A549 (cell line): ENCODE data around the gene GMDS. TPM values are rescaled to one million over a fixed set of nuclear protein-coding genes. Genes with fewer than 3 reads are reported as not detected.

ENCODE experiments used
- ATAC-seq, 2 experiments: fragments of 200-7000 bp in 1 of 2; fragments of >200 bp in 1 of 2; cut with Nextera tagmentation in 1 of 2; cut with Tn5 transposase in 1 of 2; 3 replicates each; pipeline versions ENCODE4 v1.8.0 to v1.9.1; 2018 to 2020; ENCODE audit warnings: mild to moderate bottlenecking in 1 of 2, moderate library complexity in 1 of 2
- CTCF ChIA-PET: fragments of 300-600 bp; sonication (Branson Sonifier 250); formaldehyde crosslinking; extraction: SDS; loops from one replicate; lab custom pipeline; 2021; ENCODE audit warnings: antibody characterized with exemption, inconsistent platforms; lab: Yijun Ruan, JAX
- POLR2A ChIA-PET: fragments of 350-600 bp; formaldehyde crosslinking; extraction: SDS; loops from one replicate; lab custom pipeline; 2021; ENCODE audit warnings: antibody characterized with exemption, inconsistent platforms; lab: Yijun Ruan, JAX
- DNase-seq, 2 experiments: peaks; one replicate each; pipeline versions ENCODE4 v3.0.0 to v3.0.0-alpha.2; 2011 to 2016; ENCODE audit warnings: low read depth in 1 of 2, low spot score in 1 of 2
- FAIRE-seq: peaks from 2 replicates; lab custom pipeline; 2011; peaks lifted over from hg19 to GRCh38; lab: Jason Lieb, UNC
- H3K27ac ChIP-seq, 2 experiments: fragments of >200 bp; sonication (Bioruptor Twin); formaldehyde crosslinking; 3 replicates each; pipeline ENCODE4 v1.5.1; 2016 to 2017
- H3K4me1 ChIP-seq: fragments of >200 bp; sonication (Bioruptor Twin); formaldehyde crosslinking; 3 replicates; pipeline ENCODE4 v1.6.1; 2016
- H3K4me2 ChIP-seq: fragments of >200 bp; sonication (Bioruptor Twin); formaldehyde crosslinking; 3 replicates; pipeline ENCODE4 v1.6.1; 2016
- H3K4me3 ChIP-seq: fragments of >200 bp; sonication (Bioruptor Twin); formaldehyde crosslinking; 3 replicates; pipeline ENCODE4 v1.5.1; 2016
- H3K9me3 ChIP-seq: fragments of >200 bp; sonication (Bioruptor Twin); formaldehyde crosslinking; 3 replicates; pipeline ENCODE4 v1.6.1; 2016
- BHLHE40 ChIP-seq: IDR thresholded peaks from 2 replicates; pipeline ENCODE4 v1.6.1; 2012; ENCODE audit warnings: low read depth, low read length, inconsistent platforms
- CHD2 ChIP-seq: fragments of 150-350 bp; IDR thresholded peaks from 2 replicates; pipeline ENCODE4 v1.6.1; 2014; ENCODE audit warnings: low read length; ENCODE audit not compliant: partially characterized antibody
- FOSL2 ChIP-seq, 2 experiments: fragments of 450-650 bp in 1 of 2; fragments of >200 bp in 1 of 2; sonication (Bioruptor Twin) in 1 of 2; formaldehyde crosslinking; IDR thresholded peaks; 2 replicates each; pipeline versions ENCODE4 v1.5.0 to v1.6.1; 2016 to 2020; ENCODE audit warnings: mild to moderate bottlenecking in 1 of 2, moderate library complexity in 1 of 2
- HOXB5 ChIP-seq: fragments of 250-450 bp; sonication (Bioruptor Pico); IDR thresholded peaks from 2 replicates; pipeline ENCODE4 v1.5.0; 2020; ENCODE audit warnings: mild to moderate bottlenecking, moderate library complexity
- KDM1A ChIP-seq: fragments of 200-600 bp; sonication (generic); IDR thresholded peaks from 2 replicates; pipeline ENCODE4 v1.6.1; 2016; ENCODE audit warnings: low read depth, mild to moderate bottlenecking
- MAFK ChIP-seq: fragments of 450-650 bp; IDR thresholded peaks from 2 replicates; pipeline ENCODE4 v1.6.1; 2014; ENCODE audit not compliant: partially characterized antibody
- NFE2L2 ChIP-seq: fragments of 150-350 bp; conservative IDR thresholded peaks from 2 replicates; pipeline ENCODE4 v1.6.1; 2014; ENCODE audit warnings: low read length
- NR3C1 ChIP-seq: fragments of >200 bp; sonication (Bioruptor Twin); formaldehyde crosslinking; IDR thresholded peaks from 3 replicates; pipeline ENCODE4 v1.6.1; 2017
- PHF8 ChIP-seq: fragments of 200-600 bp; sonication (generic); IDR thresholded peaks from 2 replicates; pipeline ENCODE4 v1.6.1; 2016; ENCODE audit warnings: low read depth, mild to moderate bottlenecking, antibody characterized with exemption, moderate library complexity, borderline replicate concordance
- POLR2A ChIP-seq: IDR thresholded peaks from 2 replicates; pipeline ENCODE4 v1.6.1; 2012; ENCODE audit warnings: mild to moderate bottlenecking, low read length
- RAD21 ChIP-seq, 2 experiments: fragments of >200 bp in 1 of 2; sonication (Bioruptor Twin) in 1 of 2; formaldehyde crosslinking in 1 of 2; IDR thresholded peaks in 1 of 2; conservative IDR thresholded peaks in 1 of 2; 2 replicates in 1 of 2; 3 replicates in 1 of 2; pipeline ENCODE4 v1.6.1; 2012 to 2018; ENCODE audit warnings: inconsistent platforms in 1 of 2
- RARB ChIP-seq: fragments of 250-450 bp; sonication (Bioruptor Pico); IDR thresholded peaks from 2 replicates; pipeline ENCODE4 v1.8.0; 2021; ENCODE audit warnings: mild to moderate bottlenecking, moderate library complexity
- TP53 ChIP-seq: fragments of 250-450 bp; sonication (Bioruptor Pico); IDR thresholded peaks from 2 replicates; pipeline ENCODE4 v1.5.0; 2021; ENCODE audit warnings: mild to moderate bottlenecking, moderate library complexity
- WGBS: methylation state at CpG from one replicate; pipeline ENCODE4 v1.1.6; 2017; ENCODE audit errors: missing lambda C conversion rate; 5-methylcytosine and 5-hydroxymethylcytosine counted together
- polyA plus RNA-seq, 4 experiments: library from polyadenylated mRNA; depleted of rRNA in 3 of 4; stranded (reverse); fragments of >200 nt; fragmentation: RNase III in 1 of 4; extraction: RNeasy Plus Mini Kit Qiagen cat#74134 plus additional on column Dnase treatment in 1 of 4; gene quantifications; 2 replicates in 3 of 4; 3 replicates in 1 of 4; pipeline ENCODE4 v1.2.3, GENCODE V29; 2011 to 2017
- TF ChIP-seq, protein P1 (sequence below): fragments of >200 bp; sonication (Bioruptor Twin); formaldehyde crosslinking; IDR thresholded peaks from 3 replicates; pipeline ENCODE4 v1.6.1; 2016
- TF ChIP-seq, protein P2 (sequence below): fragments of 150-350 bp; IDR thresholded peaks from 2 replicates; pipeline ENCODE4 v1.6.1; 2014; ENCODE audit warnings: low read depth, mild to moderate bottlenecking, low read length
- TF ChIP-seq, protein P3 (sequence below): fragments of 450-650 bp; IDR thresholded peaks from 2 replicates; pipeline ENCODE4 v1.6.1; 2014; ENCODE audit warnings: antibody characterized with exemption

GMDS gene
- polyA plus RNA-seq, 2 of the 4 experiments (the other 2 are of a cell fraction) = 9.9 to 12.4 TPM

DNA sequence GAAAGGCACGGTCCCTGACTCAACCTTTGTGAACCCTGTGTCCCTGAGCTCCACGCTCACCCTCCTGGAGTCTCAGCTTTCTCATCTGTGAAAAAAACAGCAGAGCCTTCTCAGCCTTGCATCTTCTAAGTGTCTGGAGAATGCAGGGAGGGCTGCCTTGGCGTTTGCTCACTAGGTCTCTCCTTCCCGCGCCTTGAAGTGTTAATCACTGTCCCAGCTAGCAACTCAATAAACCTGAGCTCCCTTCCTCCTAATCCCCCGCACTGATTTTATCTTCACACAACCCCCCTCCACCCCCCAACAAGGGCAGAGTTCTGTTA lies 670.6 kb downstream of the GMDS start:
- FAIRE-seq = no peak
- 84% methylated on average over 5 of the region's 6 CpGs for whole genome bisulfite sequencing
- no peak for ATAC-seq
- Histone ChIP-seq H3K27ac (no peak overlapping the region), H3K4me3 (no peak overlapping the region), H3K4me1 (no peaks in the 10 kb centered on the region), H3K9me3 (peaks cover 7% of the 10 kb centered on the region; the same call in 1 of the 3 replicates), H3K4me2 (no peak overlapping the region)
- DNase-seq = no peak
- POLR2A ChIA-PET = no interaction called here
- CTCF ChIA-PET = interaction anchor here (1.4 to 1.6 kb wide), 2 partner anchors 30 to 1121 kb away, joined by 3 read pairs; no protein-coding TSS in a partner anchor
- TF ChIP-seq POLR2A (no peak), RAD21 (conservative IDR thresholded peaks at IDR 0.05 in 1 of 2, IDR thresholded peaks at IDR 0.05 in 1 of 2) (no peak), NFE2L2 (no peak), NR3C1 (no peak), KDM1A (no peak), FOSL2 (IDR thresholded peaks at IDR 0.05) (no peak), FOSL2 (CRISPR knock-in tag; IDR thresholded peaks at IDR 0.05) (no peak), BHLHE40 (no peak), PHF8 (no peak), HOXB5 (no peak), TP53 (CRISPR knock-in tag) (no peak), RARB (CRISPR knock-in tag) (no peak), CHD2 (no peak)
- TF ChIP-seq, protein P1, sequence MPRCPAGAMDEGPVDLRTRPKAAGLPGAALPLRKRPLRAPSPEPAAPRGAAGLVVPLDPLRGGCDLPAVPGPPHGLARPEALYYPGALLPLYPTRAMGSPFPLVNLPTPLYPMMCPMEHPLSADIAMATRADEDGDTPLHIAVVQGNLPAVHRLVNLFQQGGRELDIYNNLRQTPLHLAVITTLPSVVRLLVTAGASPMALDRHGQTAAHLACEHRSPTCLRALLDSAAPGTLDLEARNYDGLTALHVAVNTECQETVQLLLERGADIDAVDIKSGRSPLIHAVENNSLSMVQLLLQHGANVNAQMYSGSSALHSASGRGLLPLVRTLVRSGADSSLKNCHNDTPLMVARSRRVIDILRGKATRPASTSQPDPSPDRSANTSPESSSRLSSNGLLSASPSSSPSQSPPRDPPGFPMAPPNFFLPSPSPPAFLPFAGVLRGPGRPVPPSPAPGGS = no peak
- TF ChIP-seq, protein P2, sequence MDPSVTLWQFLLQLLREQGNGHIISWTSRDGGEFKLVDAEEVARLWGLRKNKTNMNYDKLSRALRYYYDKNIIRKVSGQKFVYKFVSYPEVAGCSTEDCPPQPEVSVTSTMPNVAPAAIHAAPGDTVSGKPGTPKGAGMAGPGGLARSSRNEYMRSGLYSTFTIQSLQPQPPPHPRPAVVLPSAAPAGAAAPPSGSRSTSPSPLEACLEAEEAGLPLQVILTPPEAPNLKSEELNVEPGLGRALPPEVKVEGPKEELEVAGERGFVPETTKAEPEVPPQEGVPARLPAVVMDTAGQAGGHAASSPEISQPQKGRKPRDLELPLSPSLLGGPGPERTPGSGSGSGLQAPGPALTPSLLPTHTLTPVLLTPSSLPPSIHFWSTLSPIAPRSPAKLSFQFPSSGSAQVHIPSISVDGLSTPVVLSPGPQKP = no peak
- TF ChIP-seq, protein P3, sequence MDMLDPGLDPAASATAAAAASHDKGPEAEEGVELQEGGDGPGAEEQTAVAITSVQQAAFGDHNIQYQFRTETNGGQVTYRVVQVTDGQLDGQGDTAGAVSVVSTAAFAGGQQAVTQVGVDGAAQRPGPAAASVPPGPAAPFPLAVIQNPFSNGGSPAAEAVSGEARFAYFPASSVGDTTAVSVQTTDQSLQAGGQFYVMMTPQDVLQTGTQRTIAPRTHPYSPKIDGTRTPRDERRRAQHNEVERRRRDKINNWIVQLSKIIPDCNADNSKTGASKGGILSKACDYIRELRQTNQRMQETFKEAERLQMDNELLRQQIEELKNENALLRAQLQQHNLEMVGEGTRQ = no peak

DNA sequence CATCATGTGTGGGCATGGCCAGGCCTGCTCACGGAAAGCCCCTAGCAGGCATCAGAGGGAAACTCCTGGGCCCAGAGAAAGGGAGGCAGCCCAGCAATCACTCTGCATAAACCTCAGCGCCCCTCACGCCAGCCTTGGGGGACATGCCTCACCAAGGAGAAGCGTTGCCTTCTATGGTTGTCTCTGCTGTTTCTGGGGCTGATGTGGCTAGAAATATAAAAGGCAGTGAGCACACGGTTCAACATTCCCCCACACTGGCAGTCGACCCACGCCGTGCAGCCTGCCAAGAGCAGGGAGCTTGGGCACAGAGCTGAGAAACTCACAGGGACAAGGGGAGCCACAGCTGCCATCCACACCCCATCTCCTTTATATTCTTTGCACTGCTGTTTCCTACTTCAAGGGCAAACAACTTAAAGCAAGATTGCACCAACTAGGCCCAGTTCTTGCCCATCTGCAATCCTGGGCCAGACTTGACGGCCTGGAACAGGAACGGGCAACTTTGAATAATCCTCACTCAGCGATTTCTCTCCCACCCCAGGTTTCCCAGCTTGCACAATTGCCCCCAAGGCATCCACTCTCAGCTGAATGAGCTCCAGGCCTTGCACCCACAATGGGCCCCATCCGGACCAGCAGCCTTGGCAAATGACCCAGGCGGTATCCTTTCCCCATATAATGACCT lies 671.2 kb downstream of the GMDS start:
- 80% methylated on average over 8 of the region's 13 CpGs for WGBS
- TF ChIP-seq MAFK (peak; percentile 28), KDM1A (no peak)
- TF ChIP-seq, all 56 proteins: peak for 1
- Histone ChIP-seq H3K4me3 (no peak overlapping the region), H3K4me2 (no peak overlapping the region), H3K4me1 (no peaks in the 10 kb centered on the region), H3K9me3 (peaks cover 7% of the 10 kb centered on the region; the same call in 1 of the 3 replicates), H3K27ac (no peak overlapping the region)
- no peak for FAIRE-seq
- ATAC-seq = no peak
- ChIA-PET POLR2A (no interaction called here), CTCF (interaction anchor here (1.4 to 1.6 kb wide), 2 partner anchors 29 to 1122 kb away, joined by 3 read pairs; no protein-coding TSS in a partner anchor)
- no peak for DNase-seq
